Thyroid gland (tissue), 4 donors: Measurements from ENCODE around the gene ANGPTL4.

Source experiments
- POLR2A ChIP-seq, 2 donors: fragments of 450-650 bp; IDR thresholded peaks; one replicate each; pipeline ENCODE4 v1.6.1; 2017; ENCODE audit warnings: antibody characterized with exemption in 2 of 2, mild to moderate bottlenecking in 2 of 2, moderate library complexity in 1 of 2
- TF ChIP-seq, protein P1 (sequence below), 6 experiments: fragments of 200-600 bp in 3 of 6; fragments of 450-650 bp in 3 of 6; sonication (generic) in 3 of 6; IDR thresholded peaks; one replicate each; pipeline ENCODE4 v1.5.1; 2016 to 2019; ENCODE audit warnings: antibody characterized with exemption in 6 of 6, mild to moderate bottlenecking in 2 of 6, inconsistent platforms in 1 of 6, moderate library complexity in 1 of 6

GRCh38 chr19:8329996-8330395, 34.0 kb upstream of the ANGPTL4 start:
- TF ChIP-seq, protein P1, sequence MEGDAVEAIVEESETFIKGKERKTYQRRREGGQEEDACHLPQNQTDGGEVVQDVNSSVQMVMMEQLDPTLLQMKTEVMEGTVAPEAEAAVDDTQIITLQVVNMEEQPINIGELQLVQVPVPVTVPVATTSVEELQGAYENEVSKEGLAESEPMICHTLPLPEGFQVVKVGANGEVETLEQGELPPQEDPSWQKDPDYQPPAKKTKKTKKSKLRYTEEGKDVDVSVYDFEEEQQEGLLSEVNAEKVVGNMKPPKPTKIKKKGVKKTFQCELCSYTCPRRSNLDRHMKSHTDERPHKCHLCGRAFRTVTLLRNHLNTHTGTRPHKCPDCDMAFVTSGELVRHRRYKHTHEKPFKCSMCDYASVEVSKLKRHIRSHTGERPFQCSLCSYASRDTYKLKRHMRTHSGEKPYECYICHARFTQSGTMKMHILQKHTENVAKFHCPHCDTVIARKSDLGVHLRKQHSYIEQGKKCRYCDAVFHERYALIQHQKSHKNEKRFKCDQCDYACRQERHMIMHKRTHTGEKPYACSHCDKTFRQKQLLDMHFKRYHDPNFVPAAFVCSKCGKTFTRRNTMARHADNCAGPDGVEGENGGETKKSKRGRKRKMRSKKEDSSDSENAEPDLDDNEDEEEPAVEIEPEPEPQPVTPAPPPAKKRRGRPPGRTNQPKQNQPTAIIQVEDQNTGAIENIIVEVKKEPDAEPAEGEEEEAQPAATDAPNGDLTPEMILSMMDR (IDR thresholded peaks at IDR 0.05) = no peak
- no peak for TF ChIP-seq POLR2A (IDR thresholded peaks at IDR 0.05)
